Ovary (tissue), 3 donors: ENCODE measurements around the gene ARHGAP19.

Source experiments
- EP300 ChIP-seq: sonication (generic); formaldehyde crosslinking; IDR thresholded peaks from one replicate; pipeline ENCODE4 v1.6.1; 2017; ENCODE audit warnings: antibody characterized with exemption
- POLR2A ChIP-seq: fragments of 450-650 bp; IDR thresholded peaks from one replicate; pipeline ENCODE4 v1.6.1; 2017; ENCODE audit warnings: antibody characterized with exemption, mild to moderate bottlenecking, moderate library complexity
- TF ChIP-seq, protein P1 (sequence below), 3 donors: fragments of 450-650 bp in 2 of 3; fragments of 200-600 bp in 1 of 3; IDR thresholded peaks; one replicate each; pipeline versions ENCODE4 v1.5.1 to v1.8.0; 2016 to 2022; ENCODE audit warnings: antibody characterized with exemption in 3 of 3, mild to moderate bottlenecking in 1 of 3
- donor health status: DM: no; HTN: no; CAD: no.

DNA sequence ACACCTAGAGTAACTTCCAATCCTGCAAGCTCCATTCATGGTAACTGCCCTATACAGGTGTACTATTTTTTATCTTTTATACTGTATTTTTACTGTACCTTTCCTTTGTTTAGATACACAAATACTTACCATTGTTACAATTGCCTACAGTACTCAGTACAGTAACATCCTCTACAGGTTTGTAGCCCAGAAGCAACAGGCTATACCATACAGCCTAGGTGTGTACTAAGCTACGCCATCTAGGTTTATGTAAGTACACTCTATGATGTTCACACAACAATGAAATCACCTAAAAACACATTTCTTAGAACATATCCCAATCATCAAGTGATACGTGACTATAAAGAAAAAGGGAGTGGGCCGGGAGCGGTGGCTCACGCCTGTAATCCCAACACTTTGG, 53.6 kb downstream of the ARHGAP19 start:
- no peak for TF ChIP-seq EP300
- TF ChIP-seq, protein P1, sequence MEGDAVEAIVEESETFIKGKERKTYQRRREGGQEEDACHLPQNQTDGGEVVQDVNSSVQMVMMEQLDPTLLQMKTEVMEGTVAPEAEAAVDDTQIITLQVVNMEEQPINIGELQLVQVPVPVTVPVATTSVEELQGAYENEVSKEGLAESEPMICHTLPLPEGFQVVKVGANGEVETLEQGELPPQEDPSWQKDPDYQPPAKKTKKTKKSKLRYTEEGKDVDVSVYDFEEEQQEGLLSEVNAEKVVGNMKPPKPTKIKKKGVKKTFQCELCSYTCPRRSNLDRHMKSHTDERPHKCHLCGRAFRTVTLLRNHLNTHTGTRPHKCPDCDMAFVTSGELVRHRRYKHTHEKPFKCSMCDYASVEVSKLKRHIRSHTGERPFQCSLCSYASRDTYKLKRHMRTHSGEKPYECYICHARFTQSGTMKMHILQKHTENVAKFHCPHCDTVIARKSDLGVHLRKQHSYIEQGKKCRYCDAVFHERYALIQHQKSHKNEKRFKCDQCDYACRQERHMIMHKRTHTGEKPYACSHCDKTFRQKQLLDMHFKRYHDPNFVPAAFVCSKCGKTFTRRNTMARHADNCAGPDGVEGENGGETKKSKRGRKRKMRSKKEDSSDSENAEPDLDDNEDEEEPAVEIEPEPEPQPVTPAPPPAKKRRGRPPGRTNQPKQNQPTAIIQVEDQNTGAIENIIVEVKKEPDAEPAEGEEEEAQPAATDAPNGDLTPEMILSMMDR (IDR thresholded peaks at IDR 0.05) = no peak
- TF ChIP-seq POLR2A = no peak
